ENCODE measurements around the gene IGFBP7.

The IGFBP7 gene

GRCh38 chr4:57095956-57096355 is 14.2 kb downstream of the IGFBP7 start:
- in situ Hi-C loops (cut with MboI; ENCODE audit: low sequenced_read_pairs, unreplicated experiment): no loop called here
- DNase-seq (ENCODE audit: low spot score): no peak
- no peak for TF ChIP-seq CTCF (IDR thresholded peaks at IDR 0.05; ENCODE audit: borderline replicate concordance, control extremely low read depth, extremely low read depth, insufficient read depth, missing control alignments)

GRCh38 chr4:57095245-57095644 is 14.9 kb downstream of the IGFBP7 start:
- in situ Hi-C loops (cut with MboI; ENCODE audit: low sequenced_read_pairs, unreplicated experiment): no loop called here
- no peak for TF ChIP-seq CTCF (IDR thresholded peaks at IDR 0.05; ENCODE audit: borderline replicate concordance, control extremely low read depth, extremely low read depth, insufficient read depth, missing control alignments)
- no peak for DNase-seq (ENCODE audit: low spot score)

GRCh38 chr4:57094832-57095223 is 15.4 kb downstream of the IGFBP7 start:
- DNase-seq (ENCODE audit: low spot score): no peak
- no peak for TF ChIP-seq CTCF (IDR thresholded peaks at IDR 0.05; ENCODE audit: borderline replicate concordance, control extremely low read depth, extremely low read depth, insufficient read depth, missing control alignments)
- in situ Hi-C loops (cut with MboI; ENCODE audit: low sequenced_read_pairs, unreplicated experiment): no loop called here

DNA sequence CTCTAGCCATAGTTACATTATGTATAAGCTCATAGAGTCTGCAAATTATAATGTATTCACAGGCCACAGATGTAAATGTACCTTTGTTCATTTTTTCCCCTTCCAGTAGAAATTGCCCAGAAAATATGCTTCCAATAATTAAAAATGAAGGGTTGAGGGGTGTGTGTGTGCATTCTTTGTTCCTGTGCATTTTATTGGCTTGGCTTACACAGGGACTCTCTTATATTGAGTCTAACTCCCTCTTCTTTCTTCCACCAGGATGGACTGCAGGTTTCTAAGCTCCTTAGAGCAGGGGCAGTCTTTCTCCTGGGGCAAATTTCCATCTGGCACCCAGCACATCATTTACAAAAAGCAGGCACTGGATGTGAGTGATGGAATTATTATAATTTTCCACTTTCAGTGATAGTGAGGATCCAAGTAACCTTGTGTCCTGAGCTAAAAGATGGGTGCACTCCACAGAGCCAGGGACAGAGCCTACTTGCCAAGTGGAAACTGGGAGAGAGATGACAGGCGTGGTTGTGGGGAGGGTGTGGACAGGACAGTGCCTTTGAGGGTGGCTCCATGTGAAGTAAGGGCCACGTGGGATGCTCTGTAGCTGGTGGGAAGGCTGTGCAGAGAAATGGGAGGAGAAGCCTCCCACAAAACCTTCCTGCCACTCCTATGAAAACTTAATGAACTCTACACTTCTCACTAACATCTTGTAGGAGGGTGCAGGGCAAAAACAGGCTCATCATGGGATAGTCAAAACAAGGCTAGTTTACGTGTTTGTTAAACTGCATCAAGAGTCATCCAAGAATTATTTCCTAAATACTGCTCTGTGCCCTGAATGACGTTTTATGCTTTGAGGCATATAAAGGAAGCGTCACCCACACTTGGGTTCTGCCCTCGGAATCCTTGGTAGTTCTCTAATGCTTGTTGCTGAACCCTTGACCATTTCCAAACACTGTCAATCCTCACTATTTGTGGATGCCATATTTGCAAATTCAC is 16.0 kb downstream of the IGFBP7 start:
- TF ChIP-seq CTCF (IDR thresholded peaks at IDR 0.05; ENCODE audit: borderline replicate concordance, control extremely low read depth, extremely low read depth, insufficient read depth, missing control alignments): no peak
- in situ Hi-C loops (cut with MboI; ENCODE audit: low sequenced_read_pairs, unreplicated experiment): no loop called here
- DNase-seq (ENCODE audit: low spot score): no peak

DNA sequence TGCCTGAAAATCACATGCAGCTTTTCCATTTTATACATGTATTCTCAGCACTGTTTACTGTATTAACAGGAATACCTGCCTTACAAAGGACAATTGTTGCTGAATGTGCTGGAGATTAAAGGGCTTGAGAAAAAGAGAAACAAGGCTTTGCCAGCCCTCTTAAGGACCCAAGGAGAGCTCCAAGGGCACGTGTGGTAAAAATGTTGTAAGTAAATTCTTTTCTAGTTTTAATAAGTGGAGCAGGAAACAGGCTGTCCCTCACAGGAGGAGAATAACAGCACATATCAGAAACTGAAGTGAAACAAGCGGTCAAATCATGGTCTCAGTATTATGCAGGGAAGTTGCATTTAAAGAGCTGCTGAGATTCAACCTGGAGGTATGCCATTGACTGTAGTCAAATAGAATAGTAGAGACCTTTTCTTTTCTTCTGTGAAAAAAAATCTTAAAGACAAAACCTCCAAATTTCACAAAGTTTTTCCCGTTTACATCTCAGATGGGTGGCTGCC is 18.5 kb downstream of the IGFBP7 start:
- DNase-seq (ENCODE audit: low spot score): no peak
- in situ Hi-C loops (cut with MboI; ENCODE audit: low sequenced_read_pairs, unreplicated experiment): no loop called here

GRCh38 chr4:57090079-57090478 is 20.1 kb downstream of the IGFBP7 start:
- in situ Hi-C loops (cut with MboI; ENCODE audit: low sequenced_read_pairs, unreplicated experiment): no loop called here
- TF ChIP-seq CTCF (IDR thresholded peaks at IDR 0.05; ENCODE audit: borderline replicate concordance, control extremely low read depth, extremely low read depth, insufficient read depth, missing control alignments): no peak

More for the DNA sequence above, 18.5 kb downstream of the IGFBP7 start:
- no peak for TF ChIP-seq CTCF (IDR thresholded peaks at IDR 0.05; ENCODE audit: borderline replicate concordance, control extremely low read depth, extremely low read depth, insufficient read depth, missing control alignments)

More at GRCh38 chr4:57090079-57090478, 20.1 kb downstream of the IGFBP7 start:
- no peak for DNase-seq (ENCODE audit: low spot score)

Measured in GM13976 (cell line).